Renal cortex interstitium (tissue), 11 donors: ENCODE results near the gene MLYCD. TPM values are rescaled to one million over a fixed set of nuclear protein-coding genes. Genes with fewer than 3 reads are reported as not detected.
A peak's percentile ranks its signal among the peaks of the same experiment; 100 is the strongest.

Source experiments
- DNase-seq, 11 donors: peaks; one replicate each; pipeline ENCODE4 v3.0.0-alpha.2; 2013; ENCODE audit warnings: low read depth in 9 of 11, low spot score in 4 of 11; ENCODE audit errors: extremely low read depth in 1 of 11
- polyA plus RNA-seq, 3 donors: library from polyadenylated mRNA; unstranded; fragments of 120-200 nt; gene quantifications; one replicate each; pipeline ENCODE4 v1.2.1, GENCODE V29; 2013; ENCODE audit not compliant: insufficient read length in 3 of 3

The MLYCD gene
- polyA plus RNA-seq, 3 donors = 3.7 to 5.7 (median 4.3) TPM

GRCh38 chr16:83959656-83960434 lies 60.9 kb downstream of the MLYCD start:
- no peak for DNase-seq

- DNase-seq = no peak
Observed at GRCh38 chr16:83960521-83961249, 61.8 kb downstream of the MLYCD start.

GRCh38 chr16:83961591-83961990 lies 62.7 kb downstream of the MLYCD start:
- DNase-seq = no peak

DNA sequence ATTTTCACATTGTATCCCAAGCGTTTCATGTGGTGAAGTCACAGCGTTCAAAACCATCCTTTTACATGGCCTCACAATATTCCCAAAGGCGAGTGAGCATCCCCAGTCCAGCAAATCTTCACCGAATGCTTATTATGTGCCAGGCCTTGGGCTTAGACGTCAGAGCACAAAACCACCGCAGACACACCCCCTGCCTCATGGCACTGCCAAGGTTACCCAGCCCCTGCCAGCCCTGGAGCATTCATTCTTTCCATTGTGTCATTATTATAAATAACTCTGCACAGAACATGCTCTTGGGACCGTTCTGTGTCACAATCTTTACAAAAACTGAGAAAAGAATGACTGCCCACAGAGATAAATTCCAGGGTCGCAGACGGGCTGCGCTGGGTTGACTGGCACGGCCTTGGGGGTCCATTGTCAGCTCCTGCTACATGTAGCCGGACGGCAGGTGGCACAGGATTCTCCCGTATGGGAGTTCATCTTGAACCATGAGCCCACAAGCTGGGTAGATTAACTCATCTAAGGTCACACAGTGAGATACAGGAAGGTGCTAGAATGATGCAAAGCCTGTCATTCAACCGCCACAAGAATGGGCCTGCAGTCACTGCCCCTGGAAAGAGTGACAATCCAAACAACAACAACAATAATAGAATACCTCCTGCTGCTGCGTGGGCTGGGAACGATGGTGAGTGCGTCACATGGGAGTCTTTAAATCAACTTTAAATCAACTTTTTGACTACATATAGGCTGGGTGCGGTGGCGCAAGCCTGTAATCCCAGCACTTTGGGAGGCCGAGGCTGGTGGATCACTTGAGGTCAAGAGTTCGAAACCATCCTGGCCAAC lies 64.6 kb downstream of the MLYCD start:
- DNase-seq = no peak

DNA sequence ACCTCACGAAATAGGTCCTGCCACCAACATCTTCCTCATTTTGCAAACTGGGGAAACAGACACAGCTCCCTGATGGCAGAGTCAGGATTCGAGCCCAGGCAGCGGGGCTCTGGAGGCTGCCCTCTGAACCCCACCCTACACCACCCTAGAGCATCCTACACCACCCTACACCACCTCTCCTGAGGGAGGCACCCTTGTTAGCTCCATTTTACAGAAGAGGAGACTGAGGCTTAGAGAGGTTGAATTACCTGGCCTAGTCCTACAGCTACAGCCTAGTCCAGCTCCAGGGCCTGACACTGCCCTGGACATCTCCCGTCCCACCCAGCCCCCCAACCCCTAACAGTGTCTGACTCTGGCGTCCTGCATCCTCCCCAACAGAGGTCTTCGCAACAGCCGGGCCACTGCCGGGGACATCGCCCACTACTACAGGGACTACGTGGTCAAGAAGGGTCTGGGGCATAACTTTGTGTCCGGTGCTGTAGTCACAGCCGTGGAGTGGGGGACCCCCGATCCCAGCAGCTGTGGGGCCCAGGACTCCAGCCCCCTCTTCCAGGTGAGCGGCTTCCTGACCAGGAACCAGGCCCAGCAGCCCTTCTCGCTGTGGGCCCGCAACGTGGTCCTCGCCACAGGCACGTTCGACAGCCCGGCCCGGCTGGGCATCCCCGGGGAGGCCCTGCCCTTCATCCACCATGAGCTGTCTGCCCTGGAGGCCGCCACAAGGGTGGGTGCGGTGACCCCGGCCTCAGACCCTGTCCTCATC lies 65.9 kb downstream of the MLYCD start:
- no peak for DNase-seq

- no peak for DNase-seq
Observed at GRCh38 chr16:83965444-83966152, 66.7 kb downstream of the MLYCD start.

GRCh38 chr16:83966153-83966696 lies 67.3 kb downstream of the MLYCD start:
- DNase-seq = no peak

DNA sequence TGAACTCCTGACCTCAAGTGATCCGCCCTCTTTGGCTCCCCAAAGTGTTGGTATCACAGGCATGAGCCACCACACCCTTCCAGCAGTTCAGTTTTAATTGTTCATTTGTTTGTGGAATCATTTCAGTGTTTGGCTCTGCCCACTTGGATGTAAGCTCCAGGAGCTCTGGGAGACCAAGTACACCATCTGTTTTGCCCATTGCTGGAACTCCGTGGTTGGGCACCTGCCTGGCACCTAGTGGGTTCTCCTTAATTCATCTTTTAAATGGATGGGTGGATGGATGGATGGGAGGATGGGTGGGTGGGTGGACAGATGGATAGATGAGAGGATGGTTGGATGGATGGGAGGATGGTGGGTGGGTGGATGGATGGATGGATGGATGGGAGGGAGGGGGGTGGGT lies 68.2 kb downstream of the MLYCD start:
- no peak for DNase-seq

- no peak for DNase-seq
Observed at GRCh38 chr16:83967838-83968305, 69.0 kb downstream of the MLYCD start, which contains the start of gene NECAB2. NECAB2 (plus strand) TSS chr16:83968244; CDS start chr16:83968649, 405 bp downstream.

DNA sequence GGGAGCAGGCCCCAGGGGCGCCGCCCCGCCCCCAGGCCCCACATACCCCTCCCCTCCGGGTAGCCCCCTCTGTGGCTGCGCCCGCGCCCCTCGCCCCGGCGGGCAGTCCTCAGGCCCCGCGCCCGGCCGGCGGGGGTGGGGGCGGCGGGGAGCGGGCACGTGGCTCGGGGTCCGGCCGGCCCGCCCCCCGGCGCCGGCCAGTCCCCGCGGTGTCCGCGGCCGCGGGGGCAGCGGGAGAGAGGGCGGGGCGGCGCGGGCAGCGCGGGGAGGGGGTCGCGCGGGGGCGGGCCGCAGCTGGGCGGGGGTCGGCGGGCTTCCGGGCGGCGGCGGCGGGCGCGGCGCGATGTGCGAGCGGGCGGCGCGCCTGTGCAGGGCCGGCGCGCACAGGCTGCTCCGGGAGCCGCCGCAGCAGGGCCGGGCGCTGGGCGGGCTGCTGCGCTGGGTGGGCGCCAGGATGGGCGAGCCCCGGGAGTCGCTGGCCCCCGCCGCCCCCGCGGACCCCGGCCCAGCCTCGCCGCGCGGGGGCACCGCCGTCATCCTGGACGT lies 69.5 kb downstream of the MLYCD start:
- peak in 1 of 11 donors; percentile 21 for DNase-seq

GRCh38 chr16:83968891-83969649 lies 70.2 kb downstream of the MLYCD start:
- DNase-seq = no peak

GRCh38 chr16:83969771-83970429 lies 71.0 kb downstream of the MLYCD start:
- DNase-seq = no peak

DNA sequence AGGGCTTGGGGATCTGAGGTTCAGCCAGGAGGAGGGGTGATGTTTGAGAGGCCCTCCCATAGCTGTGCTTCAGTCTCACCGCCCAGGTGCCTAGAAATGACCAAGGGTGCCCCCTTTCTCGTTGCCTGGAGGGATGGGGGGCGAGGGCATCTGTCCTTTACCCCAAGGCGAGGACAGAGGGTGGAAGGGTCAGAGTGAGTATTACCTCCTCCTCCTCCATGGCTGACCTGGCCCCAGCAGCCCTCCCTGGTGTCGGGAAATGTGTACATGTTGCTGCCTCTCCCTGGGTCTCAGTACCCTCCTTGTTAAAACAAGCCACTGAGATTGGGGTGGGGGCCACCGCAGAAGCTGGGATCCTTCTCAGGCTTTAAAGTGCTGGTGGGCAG lies 71.5 kb downstream of the MLYCD start:
- no peak for DNase-seq

DNA sequence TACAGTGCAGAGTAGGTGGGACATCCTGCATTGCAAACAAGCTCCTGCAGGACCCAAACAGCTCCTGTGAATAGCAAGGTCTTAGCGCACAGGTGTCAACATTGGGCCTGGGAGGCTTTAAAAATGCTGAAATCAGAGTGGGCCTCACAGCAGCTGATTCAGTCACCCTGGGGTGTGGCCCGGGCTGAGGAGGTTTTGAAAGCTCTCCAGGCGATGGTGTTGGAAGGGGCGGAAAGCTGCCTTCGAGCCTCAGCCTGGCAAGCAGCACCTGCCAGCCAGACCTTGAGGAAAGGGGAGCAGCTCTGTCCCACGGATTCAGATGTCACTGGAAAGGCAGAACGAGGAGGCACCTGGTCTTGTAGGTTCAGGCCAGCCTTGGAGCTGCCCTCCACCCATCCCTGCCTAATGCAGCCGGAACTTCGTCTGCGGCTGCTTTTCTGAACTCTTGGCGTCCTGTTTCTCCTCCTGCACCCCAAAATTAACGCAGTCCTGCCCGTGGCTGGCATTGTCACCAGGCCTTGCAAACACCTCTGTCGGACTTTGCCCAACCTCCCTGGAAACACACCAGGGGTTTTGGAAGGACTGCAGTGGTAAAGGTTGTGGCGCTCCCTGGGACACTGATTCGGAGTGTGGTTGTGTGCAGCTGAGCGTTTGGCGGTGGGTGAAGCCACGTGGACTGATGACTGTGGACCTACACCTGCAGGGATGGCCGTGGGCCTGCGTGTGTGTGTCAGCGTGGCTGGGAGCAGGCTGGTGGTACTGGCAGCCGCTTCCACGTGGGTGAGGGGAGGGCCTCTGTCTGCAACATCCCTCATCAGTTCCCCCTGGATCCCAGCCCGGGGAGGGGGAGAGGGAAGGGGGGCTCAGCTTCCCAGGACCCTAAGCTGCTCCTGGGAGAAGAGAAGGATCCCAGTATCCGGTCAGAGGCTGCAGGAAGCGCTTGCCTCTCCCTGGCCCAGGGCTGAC lies 72.5 kb downstream of the MLYCD start:
- DNase-seq = no peak

DNA sequence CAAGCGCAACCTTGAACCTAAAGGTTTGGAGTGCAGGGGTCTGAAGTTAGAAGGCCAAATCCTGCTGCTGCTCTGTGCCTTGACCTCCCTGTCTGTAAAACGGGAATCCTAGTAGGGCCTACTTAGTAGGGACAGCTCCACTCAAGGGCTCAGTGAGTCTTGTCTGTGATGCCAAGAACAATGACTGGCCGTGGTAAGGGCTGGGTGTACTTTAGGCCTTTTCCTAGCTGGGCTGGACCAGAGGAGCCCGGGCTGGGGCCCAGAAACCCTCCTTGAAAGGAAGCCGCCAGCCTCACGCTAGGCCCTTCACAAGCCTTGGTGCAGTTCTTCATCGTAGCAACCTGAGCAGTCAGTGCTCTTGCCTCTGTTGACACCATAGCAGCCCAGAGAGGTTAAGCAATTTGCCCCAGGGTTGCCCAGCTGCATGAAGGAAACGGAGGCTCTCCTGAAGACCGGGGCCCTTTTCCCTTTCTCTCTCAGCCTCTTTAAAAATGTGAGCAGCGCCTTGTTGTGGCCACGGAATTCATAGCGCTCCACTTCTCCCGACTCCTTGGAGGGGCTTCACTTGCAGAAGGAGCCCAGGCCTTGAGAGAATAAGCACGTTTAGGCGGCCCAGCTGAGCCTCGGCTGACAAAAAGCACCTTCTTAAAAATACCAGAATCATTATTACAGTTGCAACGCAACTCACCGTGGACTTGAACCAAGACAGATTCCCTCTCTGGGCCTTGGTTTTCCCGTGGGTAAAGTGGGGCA lies 73.5 kb downstream of the MLYCD start:
- no peak for DNase-seq
